Neural progenitor cell (in vitro differentiated cells): ENCODE results near the gene SLC5A6. TPM values are rescaled to one million over a fixed set of nuclear protein-coding genes. Genes with fewer than 3 reads are reported as not detected.

ENCODE experiments used
- DNase-seq: peaks from one replicate; pipeline ENCODE4 v3.0.0-alpha.2; 2016; ENCODE audit warnings: low spot score
- H2AFZ ChIP-seq: fragments of 200-600 bp; sonication (generic); replicated peaks from 2 replicates; pipeline ENCODE4 v1.6.1; 2016; ENCODE audit warnings: antibody characterized with exemption
- H3F3A ChIP-seq: fragments of 200-600 bp; sonication (generic); 2 replicates; pipeline ENCODE4 v1.6.1; 2016; ENCODE audit warnings: antibody characterized with exemption, low read depth
- H3K27ac ChIP-seq: fragments of 200-600 bp; sonication (generic); 2 replicates; pipeline ENCODE4 v1.5.1; 2016; ENCODE audit warnings: mild to moderate bottlenecking
- H3K27me3 ChIP-seq: fragments of 200-600 bp; sonication (generic); 2 replicates; pipeline ENCODE4 v1.6.1; 2016; ENCODE audit warnings: mild to moderate bottlenecking, moderate library complexity
- H3K36me3 ChIP-seq: fragments of 200-600 bp; sonication (generic); 2 replicates; pipeline ENCODE4 v1.5.1; 2016
- H3K4me1 ChIP-seq: fragments of 200-600 bp; sonication (generic); 2 replicates; pipeline ENCODE4 v1.6.1; 2016; ENCODE audit warnings: mixed run types
- H3K4me2 ChIP-seq: fragments of 200-600 bp; sonication (generic); 2 replicates; pipeline ENCODE4 v1.6.1; 2016
- H3K4me3 ChIP-seq: fragments of 200-600 bp; sonication (generic); 2 replicates; pipeline ENCODE4 v1.5.1; 2016
- H3K79me2 ChIP-seq: fragments of 200-600 bp; sonication (generic); 2 replicates; pipeline ENCODE4 v1.6.1; 2016; ENCODE audit warnings: low read depth
- H3K9ac ChIP-seq: fragments of 200-600 bp; sonication (generic); 2 replicates; pipeline ENCODE4 v1.6.1; 2016
- H3K9me3 ChIP-seq: fragments of 200-600 bp; sonication (generic); 2 replicates; pipeline ENCODE4 v1.5.1; 2016; ENCODE audit warnings: low read depth
- H4K20me1 ChIP-seq: fragments of 200-600 bp; sonication (generic); 2 replicates; pipeline ENCODE4 v1.6.1; 2016; ENCODE audit warnings: low read depth
- H3K27ac Mint-ChIP-seq: 3 replicates; pipeline ENCODE4 v1.8.0; 2021; ENCODE audit warnings: mixed read lengths
- H3K27me3 Mint-ChIP-seq: 2 replicates; pipeline ENCODE4 v1.8.0; 2022; ENCODE audit warnings: low read depth, mild to moderate bottlenecking, inconsistent platforms, moderate library complexity, mixed read lengths; ENCODE audit not compliant: insufficient read depth
- H3K36me3 Mint-ChIP-seq: 3 replicates; pipeline ENCODE4 v1.8.0; 2021; ENCODE audit warnings: mixed read lengths
- H3K4me1 Mint-ChIP-seq: 3 replicates; pipeline ENCODE4 v1.8.0; 2021; ENCODE audit warnings: mixed read lengths
- H3K4me3 Mint-ChIP-seq: 3 replicates; pipeline ENCODE4 v1.8.0; 2021; ENCODE audit warnings: mild to moderate bottlenecking, moderate library complexity, mixed read lengths
- H3K9me3 Mint-ChIP-seq: 3 replicates; pipeline ENCODE4 v1.8.0; 2020; ENCODE audit warnings: mixed read lengths
- EZH2 ChIP-seq: fragments of 200-600 bp; sonication (generic); IDR thresholded peaks from 2 replicates; pipeline ENCODE4 v1.6.1; 2017; ENCODE audit warnings: antibody characterized with exemption, mild to moderate bottlenecking, moderate library complexity
- EZH2phosphoT487 ChIP-seq: fragments of 200-600 bp; sonication (generic); IDR thresholded peaks from 2 replicates; pipeline ENCODE4 v1.6.1; 2017; ENCODE audit warnings: antibody characterized with exemption
- total RNA-seq: library from RNA; depleted of rRNA; stranded (reverse); fragments of >200 nt; gene quantifications from 2 replicates; pipeline ENCODE4 v1.2.3, GENCODE V29; 2015; ENCODE audit warnings: low replicate concordance
- TF ChIP-seq, protein P1 (sequence below): fragments of 200-600 bp; sonication (generic); IDR thresholded peaks from 2 replicates; pipeline ENCODE4 v1.5.1; 2017; ENCODE audit warnings: antibody characterized with exemption, mild to moderate bottlenecking

Gene SLC5A6
- total RNA-seq, 1 donor from 2014 or later, result 42.8 TPM

DNA sequence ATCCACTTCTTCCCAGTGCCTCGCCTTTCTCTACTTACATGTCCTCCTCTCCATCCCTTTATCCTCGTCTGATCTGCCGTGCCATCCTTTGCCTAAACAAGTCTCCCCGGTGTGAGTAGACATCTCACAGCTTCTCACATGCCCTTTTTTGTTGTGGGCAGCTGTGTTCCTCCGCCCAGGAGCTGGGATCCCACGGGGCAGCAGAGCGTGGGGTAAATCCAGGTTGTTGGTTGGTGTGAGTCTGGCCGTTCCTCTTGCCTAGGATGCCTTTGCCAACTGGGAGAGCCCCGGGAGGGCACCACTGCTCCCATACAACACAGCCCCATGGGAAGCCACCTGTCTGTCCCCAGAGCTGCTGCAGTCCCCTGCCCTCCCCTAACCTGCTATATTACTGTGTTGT is 28.3 kb upstream of the SLC5A6 start:
- Mint-ChIP-seq H3K4me3 (no peak overlapping the region), H3K9me3 (no peaks in the 10 kb centered on the region), H3K27ac (no peak overlapping the region), H3K4me1 (no peaks in the 10 kb centered on the region), H3K27me3 (no peaks in the 10 kb centered on the region), H3K36me3 (peaks cover 25% of the 10 kb centered on the region)
- H3K9ac ChIP-seq, result no peak overlapping the region
- no peaks in the 10 kb centered on the region for H3K79me2 ChIP-seq
- H3F3A ChIP-seq, result peaks cover 11% of the 10 kb centered on the region
- H3K4me2 ChIP-seq, result no peak overlapping the region
- H3K27me3 ChIP-seq, result no peaks in the 10 kb centered on the region
- H3K4me3 ChIP-seq, result no peak overlapping the region
- no peaks in the 10 kb centered on the region for H4K20me1 ChIP-seq
- H3K4me1 ChIP-seq, result no peaks in the 10 kb centered on the region
- no peaks in the 10 kb centered on the region for H3K36me3 ChIP-seq
- no peak overlapping the region for H3K27ac ChIP-seq
- no peaks in the 10 kb centered on the region for H3K9me3 ChIP-seq
- H2AFZ ChIP-seq, result no peak overlapping the region
- DNase-seq, result no peak
- TF ChIP-seq EZH2phosphoT487 (no peak), EZH2 (no peak)

DNA sequence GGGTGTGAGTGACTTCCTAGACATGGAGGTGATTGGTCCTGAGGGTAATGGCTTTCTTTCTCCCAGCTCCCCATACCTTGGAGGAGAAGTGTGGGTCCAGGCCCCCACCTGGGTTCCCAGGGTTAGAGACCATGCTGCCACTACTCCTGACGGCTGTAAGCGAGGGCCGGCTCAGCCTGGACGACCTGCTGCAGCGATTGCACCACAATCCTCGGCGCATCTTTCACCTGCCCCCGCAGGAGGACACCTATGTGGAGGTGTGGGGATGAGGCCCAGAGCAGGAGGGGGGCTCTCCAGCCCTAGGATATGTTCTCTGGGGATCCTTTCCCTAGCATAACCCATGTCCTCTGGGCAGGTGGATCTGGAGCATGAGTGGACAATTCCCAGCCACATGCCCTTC is 26.9 kb upstream of the SLC5A6 start:
- Histone ChIP-seq H3K27me3 (no peaks in the 10 kb centered on the region), H3K4me2 (no peak overlapping the region), H3K9ac (no peak overlapping the region), H3K9me3 (no peaks in the 10 kb centered on the region), H3K4me1 (no peaks in the 10 kb centered on the region), H3K27ac (no peak overlapping the region), H2AFZ (no peak overlapping the region), H3F3A (no peaks in the 10 kb centered on the region), H3K36me3 (no peaks in the 10 kb centered on the region), H3K4me3 (no peak overlapping the region), H3K79me2 (no peaks in the 10 kb centered on the region), H4K20me1 (no peaks in the 10 kb centered on the region)
- no peak for DNase-seq
- TF ChIP-seq EZH2 (no peak), EZH2phosphoT487 (no peak)
- TF ChIP-seq, protein P1, sequence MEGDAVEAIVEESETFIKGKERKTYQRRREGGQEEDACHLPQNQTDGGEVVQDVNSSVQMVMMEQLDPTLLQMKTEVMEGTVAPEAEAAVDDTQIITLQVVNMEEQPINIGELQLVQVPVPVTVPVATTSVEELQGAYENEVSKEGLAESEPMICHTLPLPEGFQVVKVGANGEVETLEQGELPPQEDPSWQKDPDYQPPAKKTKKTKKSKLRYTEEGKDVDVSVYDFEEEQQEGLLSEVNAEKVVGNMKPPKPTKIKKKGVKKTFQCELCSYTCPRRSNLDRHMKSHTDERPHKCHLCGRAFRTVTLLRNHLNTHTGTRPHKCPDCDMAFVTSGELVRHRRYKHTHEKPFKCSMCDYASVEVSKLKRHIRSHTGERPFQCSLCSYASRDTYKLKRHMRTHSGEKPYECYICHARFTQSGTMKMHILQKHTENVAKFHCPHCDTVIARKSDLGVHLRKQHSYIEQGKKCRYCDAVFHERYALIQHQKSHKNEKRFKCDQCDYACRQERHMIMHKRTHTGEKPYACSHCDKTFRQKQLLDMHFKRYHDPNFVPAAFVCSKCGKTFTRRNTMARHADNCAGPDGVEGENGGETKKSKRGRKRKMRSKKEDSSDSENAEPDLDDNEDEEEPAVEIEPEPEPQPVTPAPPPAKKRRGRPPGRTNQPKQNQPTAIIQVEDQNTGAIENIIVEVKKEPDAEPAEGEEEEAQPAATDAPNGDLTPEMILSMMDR, result no peak
- no peak overlapping the region for H3K4me3 Mint-ChIP-seq
- no peaks in the 10 kb centered on the region for H3K9me3 Mint-ChIP-seq
- H3K27me3 Mint-ChIP-seq, result peaks cover 3% of the 10 kb centered on the region
- H3K4me1 Mint-ChIP-seq, result no peaks in the 10 kb centered on the region
- peaks cover 31% of the 10 kb centered on the region for H3K36me3 Mint-ChIP-seq
- H3K27ac Mint-ChIP-seq, result no peak overlapping the region

DNA sequence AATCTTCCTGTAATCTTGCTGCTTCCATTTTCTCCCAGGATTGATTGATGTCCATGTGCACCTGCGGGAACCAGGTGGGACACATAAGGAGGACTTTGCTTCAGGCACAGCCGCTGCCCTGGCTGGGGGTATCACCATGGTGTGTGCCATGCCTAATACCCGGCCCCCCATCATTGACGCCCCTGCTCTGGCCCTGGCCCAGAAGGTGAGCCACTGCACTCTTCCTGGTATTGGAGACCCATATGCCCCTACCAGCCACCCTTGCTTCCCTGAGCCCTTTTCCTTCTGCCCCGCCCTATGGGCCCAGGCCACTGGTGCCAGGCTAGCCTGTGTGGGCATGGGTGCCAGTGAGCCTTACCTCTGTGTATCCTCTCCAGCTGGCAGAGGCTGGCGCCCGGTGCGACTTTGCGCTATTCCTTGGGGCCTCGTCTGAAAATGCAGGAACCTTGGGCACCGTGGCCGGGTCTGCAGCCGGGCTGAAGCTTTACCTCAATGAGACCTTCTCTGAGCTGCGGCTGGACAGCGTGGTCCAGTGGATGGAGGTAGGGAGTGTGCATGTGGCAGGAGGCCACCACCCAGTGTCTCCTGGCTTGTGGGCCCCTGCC is 25.4 kb upstream of the SLC5A6 start:
- Mint-ChIP-seq H3K27me3 (peaks cover 3% of the 10 kb centered on the region), H3K27ac (no peak overlapping the region), H3K36me3 (peaks cover 41% of the 10 kb centered on the region), H3K9me3 (no peaks in the 10 kb centered on the region), H3K4me3 (no peak overlapping the region), H3K4me1 (no peaks in the 10 kb centered on the region)
- H3K9me3 ChIP-seq, result no peaks in the 10 kb centered on the region
- no peak overlapping the region for H3K4me3 ChIP-seq
- H3K4me1 ChIP-seq, result no peaks in the 10 kb centered on the region
- H3K36me3 ChIP-seq, result no peaks in the 10 kb centered on the region
- no peak overlapping the region for H3K9ac ChIP-seq
- H2AFZ ChIP-seq, result no peak overlapping the region
- no peaks in the 10 kb centered on the region for H3F3A ChIP-seq
- H4K20me1 ChIP-seq, result no peaks in the 10 kb centered on the region
- no peaks in the 10 kb centered on the region for H3K27me3 ChIP-seq
- no peak overlapping the region for H3K27ac ChIP-seq
- no peak overlapping the region for H3K4me2 ChIP-seq
- TF ChIP-seq EZH2phosphoT487 (no peak), EZH2 (no peak)
- TF ChIP-seq, protein P1, result no peak
- no peaks in the 10 kb centered on the region for H3K79me2 ChIP-seq
- DNase-seq, result no peak

DNA sequence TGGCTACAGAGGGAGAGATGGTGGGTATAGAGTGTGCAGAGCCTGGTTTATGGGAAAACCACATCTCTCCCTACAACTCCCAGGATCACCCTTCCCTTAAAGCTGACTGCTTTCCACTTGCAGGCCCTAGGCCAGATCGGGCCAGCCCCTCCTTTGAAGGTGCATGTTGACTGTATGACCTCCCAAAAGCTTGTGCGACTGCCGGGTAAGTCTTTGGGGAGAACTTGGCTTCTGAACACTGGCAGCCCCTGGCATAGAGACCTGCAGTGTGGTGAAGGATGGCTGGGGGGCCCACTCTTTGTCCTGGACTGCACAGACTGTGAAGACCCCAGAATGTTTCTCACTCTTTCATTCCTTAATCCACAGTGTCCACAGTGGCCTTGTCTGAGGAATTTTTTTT is 24.6 kb upstream of the SLC5A6 start:
- Mint-ChIP-seq H3K36me3 (peaks cover 39% of the 10 kb centered on the region), H3K4me3 (no peak overlapping the region), H3K27ac (no peak overlapping the region), H3K9me3 (no peaks in the 10 kb centered on the region), H3K27me3 (peaks cover 3% of the 10 kb centered on the region), H3K4me1 (no peaks in the 10 kb centered on the region)
- TF ChIP-seq EZH2phosphoT487 (no peak), EZH2 (no peak)
- TF ChIP-seq, protein P1, result no peak
- no peaks in the 10 kb centered on the region for H3K27me3 ChIP-seq
- no peaks in the 10 kb centered on the region for H4K20me1 ChIP-seq
- no peak overlapping the region for H3K27ac ChIP-seq
- no peak overlapping the region for H3K4me3 ChIP-seq
- DNase-seq, result no peak
- H3K4me1 ChIP-seq, result no peaks in the 10 kb centered on the region
- H2AFZ ChIP-seq, result no peak overlapping the region
- no peaks in the 10 kb centered on the region for H3K36me3 ChIP-seq
- no peaks in the 10 kb centered on the region for H3F3A ChIP-seq
- no peak overlapping the region for H3K9ac ChIP-seq
- no peak overlapping the region for H3K4me2 ChIP-seq
- no peaks in the 10 kb centered on the region for H3K9me3 ChIP-seq
- no peaks in the 10 kb centered on the region for H3K79me2 ChIP-seq
